GM18861 (cell line): ENCODE results near the gene SMPD1.

ENCODE experiments used
- ATAC-seq: cut with Tn5 transposase; IDR thresholded peaks from one replicate; pipeline ENCODE4 v1.9.1; 2021; ENCODE audit not compliant: unreplicated experiment

SMPD1 gene

GRCh38 chr11:6413791-6414201, 23.5 kb downstream of the SMPD1 start:
- ATAC-seq, result no peak

GRCh38 chr11:6414874-6415328, 24.6 kb downstream of the SMPD1 start:
- peak; percentile 55 for ATAC-seq

- no peak for ATAC-seq
Observed at GRCh38 chr11:6415797-6416196, 25.5 kb downstream of the SMPD1 start.

GRCh38 chr11:6417907-6418556, 27.8 kb downstream of the SMPD1 start:
- no peak for ATAC-seq

- no peak for ATAC-seq
Observed at GRCh38 chr11:6418557-6419008, 28.3 kb downstream of the SMPD1 start.

- peak; percentile 36 for ATAC-seq
Observed at GRCh38 chr11:6419009-6419631, 28.8 kb downstream of the SMPD1 start, which contains the start of gene APBB1. APBB1 (minus strand) TSS chr11:6419094; CDS start chr11:6411347, 7,747 bp downstream.

GRCh38 chr11:6420677-6421076, 30.4 kb downstream of the SMPD1 start:
- no peak for ATAC-seq

GRCh38 chr11:6427516-6427915, 37.2 kb downstream of the SMPD1 start:
- ATAC-seq, result no peak

GRCh38 chr11:6431861-6432260, 41.6 kb downstream of the SMPD1 start:
- ATAC-seq, result no peak

- ATAC-seq, result no peak
Observed at GRCh38 chr11:6433998-6434660, 43.9 kb downstream of the SMPD1 start.

- ATAC-seq, result no peak
Observed at GRCh38 chr11:6437423-6437822, 47.1 kb downstream of the SMPD1 start.

- no peak for ATAC-seq
Observed at GRCh38 chr11:6437993-6438392, 47.7 kb downstream of the SMPD1 start.

GRCh38 chr11:6438979-6439571, 48.8 kb downstream of the SMPD1 start:
- ATAC-seq, result no peak

GRCh38 chr11:6440906-6441358, 50.7 kb downstream of the SMPD1 start, which contains the start of gene HPX:
HPX (minus strand) TSS chr11:6440987; CDS start chr11:6440963, 24 bp downstream.
- no peak for ATAC-seq

- ATAC-seq, result no peak
Observed at GRCh38 chr11:6442441-6442840, 52.2 kb downstream of the SMPD1 start.

- peak; percentile 72 for ATAC-seq
Observed at GRCh38 chr11:6443269-6444003, 53.2 kb downstream of the SMPD1 start.
